Thyroid gland (tissue), 4 donors: ENCODE data around the gene C11orf24. TPM values are rescaled to one million over a fixed set of nuclear protein-coding genes. Genes with fewer than 3 reads are reported as not detected.

ENCODE experiments used
- DNase-seq, 2 donors: peaks; one replicate each; pipeline ENCODE4 v3.0.0-alpha.2; 2019
- H3K27ac ChIP-seq, 3 donors: fragments of 200-600 bp; sonication (generic); 1 replicate in 2 of 3; 2 replicates in 1 of 3; pipeline ENCODE4 v1.5.1; 2016 to 2019; ENCODE audit warnings: mild to moderate bottlenecking in 1 of 3, moderate library complexity in 1 of 3
- H3K27me3 ChIP-seq: fragments of 200-600 bp; sonication (generic); one replicate; pipeline ENCODE4 v1.5.1; 2019
- H3K36me3 ChIP-seq, 2 donors: fragments of 200-600 bp; sonication (generic); one replicate each; pipeline ENCODE4 v1.5.1; 2016 to 2019
- H3K4me1 ChIP-seq, 2 donors: fragments of 200-600 bp; sonication (generic); one replicate each; pipeline ENCODE4 v1.5.1; 2017 to 2019
- H3K4me3 ChIP-seq, 3 donors: fragments of 200-600 bp; sonication (generic); replicated peaks in 1 of 3; 1 replicate in 2 of 3; 2 replicates in 1 of 3; pipeline ENCODE4 v1.5.1; 2016; ENCODE audit warnings: mild to moderate bottlenecking in 1 of 3
- H3K9me3 ChIP-seq: fragments of 200-600 bp; sonication (generic); one replicate; pipeline ENCODE4 v1.5.1; 2017
- POLR2A ChIP-seq, 2 donors: fragments of 450-650 bp; IDR thresholded peaks; one replicate each; pipeline ENCODE4 v1.6.1; 2017; ENCODE audit warnings: antibody characterized with exemption in 2 of 2, mild to moderate bottlenecking in 2 of 2, moderate library complexity in 1 of 2
- WGBS, 2 donors: methylation state at CpG; one replicate each; pipeline ENCODE4 v1.1.5; 2017; 5-methylcytosine and 5-hydroxymethylcytosine counted together
- intact Hi-C: fragments of 100-400 bp; cut with DNase I; formaldehyde crosslinking; loops from one replicate; pipeline ENCODE4 v1.15.1; 2023
- total RNA-seq, 4 donors: library from RNA; depleted of rRNA; stranded (reverse); fragments of >200 nt; gene quantifications; one replicate each; pipeline ENCODE4 v1.2.3, GENCODE V29; 2016
- TF ChIP-seq, protein P1 (sequence below), 6 experiments: fragments of 200-600 bp in 3 of 6; fragments of 450-650 bp in 3 of 6; sonication (generic) in 3 of 6; IDR thresholded peaks; one replicate each; pipeline ENCODE4 v1.5.1; 2016 to 2019; ENCODE audit warnings: antibody characterized with exemption in 6 of 6, mild to moderate bottlenecking in 2 of 6, inconsistent platforms in 1 of 6, moderate library complexity in 1 of 6

C11orf24 gene
- total RNA-seq, 4 donors from 2014 or later: 12.4 to 28.3 (median 24.4) TPM

DNA sequence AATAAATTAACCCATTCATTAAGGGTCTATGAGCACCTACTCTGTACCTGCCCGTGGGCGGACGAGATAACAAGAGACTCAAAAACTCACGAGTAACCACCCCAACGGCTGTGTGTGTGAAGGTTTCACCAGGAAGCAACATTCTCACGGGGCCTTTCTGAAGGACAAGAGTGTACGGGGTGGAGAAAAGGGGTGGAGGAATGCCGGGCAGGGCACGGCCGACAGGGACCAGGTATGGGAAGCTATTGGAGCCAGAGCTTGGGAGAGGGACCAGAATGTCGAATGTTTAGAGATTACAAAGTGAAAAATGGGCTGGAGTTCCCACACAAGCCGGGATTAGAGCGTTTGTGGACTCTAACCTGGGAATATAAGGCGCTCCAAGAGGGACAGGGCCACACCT is 60.2 kb downstream of the C11orf24 start:
- DNase-seq: peak; percentile 62 to 67
- H3K36me3 ChIP-seq: no peaks in the 10 kb centered on the region
- intact Hi-C loops: loop anchor here (10.0 kb wide), 1 partner anchor 207 kb away; the partner anchor contains the start of gene UNC93B1
- H3K27ac ChIP-seq: peak overlapping the region; percentile 38 to 89 (median 84)
- no peaks in the 10 kb centered on the region for H3K9me3 ChIP-seq
- TF ChIP-seq POLR2A (IDR thresholded peaks at IDR 0.05): peak in 1 of 2 donors; percentile 16
- TF ChIP-seq, protein P1, sequence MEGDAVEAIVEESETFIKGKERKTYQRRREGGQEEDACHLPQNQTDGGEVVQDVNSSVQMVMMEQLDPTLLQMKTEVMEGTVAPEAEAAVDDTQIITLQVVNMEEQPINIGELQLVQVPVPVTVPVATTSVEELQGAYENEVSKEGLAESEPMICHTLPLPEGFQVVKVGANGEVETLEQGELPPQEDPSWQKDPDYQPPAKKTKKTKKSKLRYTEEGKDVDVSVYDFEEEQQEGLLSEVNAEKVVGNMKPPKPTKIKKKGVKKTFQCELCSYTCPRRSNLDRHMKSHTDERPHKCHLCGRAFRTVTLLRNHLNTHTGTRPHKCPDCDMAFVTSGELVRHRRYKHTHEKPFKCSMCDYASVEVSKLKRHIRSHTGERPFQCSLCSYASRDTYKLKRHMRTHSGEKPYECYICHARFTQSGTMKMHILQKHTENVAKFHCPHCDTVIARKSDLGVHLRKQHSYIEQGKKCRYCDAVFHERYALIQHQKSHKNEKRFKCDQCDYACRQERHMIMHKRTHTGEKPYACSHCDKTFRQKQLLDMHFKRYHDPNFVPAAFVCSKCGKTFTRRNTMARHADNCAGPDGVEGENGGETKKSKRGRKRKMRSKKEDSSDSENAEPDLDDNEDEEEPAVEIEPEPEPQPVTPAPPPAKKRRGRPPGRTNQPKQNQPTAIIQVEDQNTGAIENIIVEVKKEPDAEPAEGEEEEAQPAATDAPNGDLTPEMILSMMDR (IDR thresholded peaks at IDR 0.05): no peak
- peak overlapping the region in 2 of 3 donors; percentile 73 to 97 for H3K4me3 ChIP-seq
- 16 to 22% methylated on average over 14 of the region's 14 CpGs for WGBS, 2 donors
- H3K4me1 ChIP-seq: peaks cover 34 to 41% of the 10 kb centered on the region in 2 donors
- no peaks in the 10 kb centered on the region for H3K27me3 ChIP-seq

Other genes starting within 250 kb of the C11orf24 start
- gene NDUFS8, start 241.3 kb downstream of the C11orf24 start, total RNA-seq: 100 to 1,000 TPM; 222 to 310 (median 254) TPM
- 100 to 1,000 TPM in 3 of 4 donors, 10 to 100 TPM in 1; 74.8 to 141 (median 121) TPM for gene TCIRG1, start 232.9 kb downstream of the C11orf24 start, total RNA-seq
- 100 to 1,000 TPM in 1 of 4 donors, 10 to 100 TPM in 3; 86.8 to 106 (median 93.1) TPM for gene CHKA, start 150.6 kb downstream of the C11orf24 start, total RNA-seq
- gene KMT5B, start 58.7 kb downstream of the C11orf24 start, total RNA-seq: 10 to 100 TPM; 57.4 to 84.2 (median 67.4) TPM
- 10 to 100 TPM; 45.8 to 75.5 (median 54.3) TPM for gene LRP5, start 40.6 kb upstream of the C11orf24 start, total RNA-seq
- 100 to 1,000 TPM; 238 to 334 (median 268) TPM for gene PPP6R3, start 188.8 kb upstream of the C11orf24 start, total RNA-seq